HG03558 (cell line): ENCODE data around the gene APEX2.
"Not testable (repeated sequence)": the region's sequence is repeated elsewhere in the genome, so short reads cannot be mapped to it uniquely, and the experiment has no call there.

ENCODE experiments used
- ATAC-seq: cut with Tn5 transposase; IDR thresholded peaks from one replicate; pipeline ENCODE4 v1.9.1; 2021; ENCODE audit warnings: moderate number of reproducible peaks; ENCODE audit not compliant: unreplicated experiment; ENCODE audit errors: extremely low read depth

The APEX2 gene

DNA sequence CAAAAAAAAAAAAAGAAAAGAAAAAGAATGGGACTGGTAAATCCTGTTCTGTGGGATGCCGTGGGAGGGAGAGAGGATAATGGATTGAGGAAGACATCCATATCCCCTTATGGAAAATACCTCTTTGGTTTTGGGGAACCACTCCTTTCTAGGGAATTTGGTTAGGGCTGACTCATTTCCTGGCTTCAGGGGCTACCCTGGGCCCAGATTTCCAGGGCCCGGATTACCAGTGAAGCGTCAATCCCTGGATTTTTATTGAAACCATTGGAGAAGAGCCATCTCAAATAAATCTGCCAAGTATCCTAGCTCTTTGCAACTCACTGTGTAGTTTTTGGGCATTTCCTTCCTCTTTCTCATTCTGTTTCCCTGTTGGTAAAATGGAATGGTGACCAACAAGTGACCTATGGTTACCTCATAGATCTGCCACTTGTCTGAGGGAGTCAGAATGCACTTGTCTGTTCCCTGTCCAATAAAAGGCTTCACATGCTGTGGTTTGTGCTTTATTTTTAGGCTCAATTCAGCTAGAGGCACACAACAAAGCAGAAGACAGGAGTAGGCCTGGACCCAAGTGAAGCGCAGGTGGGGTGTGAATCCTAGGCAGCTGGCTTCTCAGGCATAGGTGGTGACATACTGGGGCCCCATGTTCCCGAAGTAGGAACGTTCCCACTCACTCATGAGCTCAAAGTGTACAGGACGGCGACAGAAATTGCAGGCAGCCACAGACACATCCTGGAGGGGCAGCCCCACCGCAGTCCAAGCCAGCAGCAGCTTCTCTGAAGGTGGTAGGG lies 8.6 kb downstream of the APEX2 start:
- no peak for ATAC-seq

DNA sequence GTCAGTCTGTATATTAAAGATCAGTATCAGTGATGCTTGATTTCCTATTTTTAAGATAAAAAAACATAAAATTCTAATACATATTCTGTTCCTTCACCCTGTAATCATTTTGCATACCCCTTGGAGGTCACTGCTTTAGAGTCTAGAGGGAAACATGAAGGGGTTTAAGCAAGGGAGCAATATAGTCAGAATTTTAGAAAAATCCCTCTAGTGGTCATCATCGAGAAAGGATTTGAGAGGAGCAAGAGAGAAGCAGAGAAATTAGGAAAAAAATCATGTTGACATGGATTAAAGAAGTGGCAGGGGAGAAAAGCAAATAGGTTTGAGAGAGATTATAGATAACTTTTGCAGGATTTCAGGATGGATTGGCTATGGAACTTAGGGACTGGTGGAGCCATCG lies 11.1 kb downstream of the APEX2 start:
- no peak for ATAC-seq

DNA sequence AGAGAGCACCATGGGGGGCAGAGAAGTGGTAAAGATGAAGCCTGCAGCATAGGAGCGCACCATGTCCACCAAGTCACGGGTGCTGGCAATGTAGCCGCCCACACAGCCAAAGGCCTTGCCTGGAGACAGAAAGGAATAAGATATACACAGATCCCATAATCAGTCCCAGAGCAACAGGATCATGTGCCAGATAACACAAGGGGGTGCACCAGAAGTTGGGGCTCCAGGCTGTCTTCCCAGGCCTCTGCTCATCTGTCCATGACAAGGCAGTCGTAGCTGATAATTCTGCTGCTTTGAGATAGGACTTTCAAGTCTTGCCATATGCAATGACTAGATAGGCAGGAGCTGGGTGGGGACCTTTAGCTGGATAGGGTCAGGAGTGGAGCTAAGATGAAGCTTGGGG lies 14.7 kb downstream of the APEX2 start:
- no peak for ATAC-seq

DNA sequence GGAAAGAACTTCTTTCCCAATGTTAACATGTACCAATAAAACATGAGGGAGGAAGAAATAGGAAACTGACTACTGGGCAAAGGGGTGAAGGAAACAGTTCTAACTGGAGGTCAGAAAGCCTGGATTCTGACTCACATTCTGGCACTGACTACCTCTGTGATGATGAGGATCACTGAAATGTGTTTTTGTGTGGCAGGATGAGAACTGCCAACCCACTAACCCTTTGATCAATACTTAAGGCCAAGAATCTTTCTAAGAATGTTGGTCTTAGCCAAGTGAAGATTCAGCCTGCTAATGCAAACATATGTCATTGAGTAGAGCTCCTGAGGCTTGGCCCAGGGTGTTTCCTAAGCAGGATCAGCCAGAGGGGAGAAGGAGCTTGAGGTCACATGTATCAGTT lies 26.0 kb downstream of the APEX2 start:
- ATAC-seq, result no peak

DNA sequence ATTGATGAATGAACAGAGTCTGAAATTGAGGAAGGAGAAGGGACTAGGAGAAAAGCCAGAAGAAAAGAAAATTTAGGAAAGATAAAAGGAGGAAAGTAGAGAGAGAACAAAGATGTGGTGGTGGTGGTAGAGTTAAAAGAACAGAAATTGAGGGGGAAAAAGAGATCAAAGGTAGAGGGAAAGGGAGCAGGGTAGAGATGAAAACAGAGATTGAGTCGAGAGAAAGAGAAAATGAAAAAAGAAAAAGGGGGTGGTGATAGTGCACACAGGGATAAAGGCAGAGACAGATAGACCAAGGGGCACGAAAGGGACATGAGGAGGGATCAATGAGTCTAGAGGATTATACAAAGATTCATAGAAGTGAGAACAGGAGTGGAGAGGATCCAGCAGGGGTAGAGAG lies 26.7 kb downstream of the APEX2 start:
- no peak for ATAC-seq

DNA sequence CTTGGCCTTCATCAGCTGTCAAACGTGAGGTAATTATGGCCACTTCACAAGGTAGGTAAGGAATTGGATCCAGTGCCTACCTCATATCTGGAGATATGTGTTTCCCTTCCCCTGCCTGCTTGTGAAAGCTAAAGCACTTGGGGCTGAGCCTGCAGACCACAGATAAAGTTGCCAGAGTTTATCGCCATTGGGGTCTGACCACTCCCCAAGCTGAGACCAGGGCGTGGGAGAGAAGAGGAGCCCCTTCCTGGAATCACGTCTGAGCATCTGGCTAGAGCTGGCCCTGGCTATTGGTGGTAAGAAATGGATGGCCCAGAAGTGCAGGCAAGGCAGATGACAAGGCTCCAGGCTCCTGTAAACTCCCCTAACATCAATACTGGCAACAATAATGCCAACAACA lies 27.9 kb downstream of the APEX2 start:
- ATAC-seq, result no peak

DNA sequence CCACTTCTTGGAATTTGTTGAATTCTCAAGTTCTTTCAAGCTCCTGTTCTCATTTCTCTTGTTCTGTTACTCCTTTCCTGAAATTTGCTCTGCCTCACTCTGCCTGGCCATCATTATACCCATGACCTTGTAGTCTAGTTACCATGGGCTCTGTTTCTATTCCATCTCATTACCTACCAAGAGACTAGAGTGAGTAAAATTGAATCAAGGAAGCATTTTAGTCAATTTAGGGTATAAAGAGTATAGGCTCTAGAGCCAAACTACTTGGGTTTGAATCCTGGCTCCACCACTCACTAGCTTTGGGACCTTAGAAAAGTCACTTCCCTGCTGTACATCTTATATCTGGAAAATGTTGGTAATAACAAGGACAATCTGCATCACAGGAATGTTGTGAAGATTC lies 28.4 kb downstream of the APEX2 start:
- ATAC-seq, result no peak

DNA sequence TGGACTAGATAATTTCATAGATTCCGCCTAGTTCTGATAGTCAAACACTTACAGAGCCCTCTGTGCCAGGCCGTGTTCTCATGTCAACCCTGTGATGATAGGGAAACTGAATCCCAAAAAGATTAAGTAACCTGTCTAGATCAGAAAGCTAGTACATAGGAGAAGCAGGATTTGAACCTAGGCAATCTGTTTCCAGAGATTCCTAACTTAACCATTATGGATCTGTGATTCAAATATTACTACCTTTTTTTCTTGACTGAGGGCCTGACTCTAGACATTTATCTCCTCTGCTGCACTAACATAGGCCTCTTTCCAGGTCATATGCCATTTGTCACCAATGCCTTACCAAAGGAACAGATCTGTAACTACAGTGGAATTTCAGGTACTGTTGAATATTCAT lies 29.1 kb downstream of the APEX2 start:
- ATAC-seq, result no peak

DNA sequence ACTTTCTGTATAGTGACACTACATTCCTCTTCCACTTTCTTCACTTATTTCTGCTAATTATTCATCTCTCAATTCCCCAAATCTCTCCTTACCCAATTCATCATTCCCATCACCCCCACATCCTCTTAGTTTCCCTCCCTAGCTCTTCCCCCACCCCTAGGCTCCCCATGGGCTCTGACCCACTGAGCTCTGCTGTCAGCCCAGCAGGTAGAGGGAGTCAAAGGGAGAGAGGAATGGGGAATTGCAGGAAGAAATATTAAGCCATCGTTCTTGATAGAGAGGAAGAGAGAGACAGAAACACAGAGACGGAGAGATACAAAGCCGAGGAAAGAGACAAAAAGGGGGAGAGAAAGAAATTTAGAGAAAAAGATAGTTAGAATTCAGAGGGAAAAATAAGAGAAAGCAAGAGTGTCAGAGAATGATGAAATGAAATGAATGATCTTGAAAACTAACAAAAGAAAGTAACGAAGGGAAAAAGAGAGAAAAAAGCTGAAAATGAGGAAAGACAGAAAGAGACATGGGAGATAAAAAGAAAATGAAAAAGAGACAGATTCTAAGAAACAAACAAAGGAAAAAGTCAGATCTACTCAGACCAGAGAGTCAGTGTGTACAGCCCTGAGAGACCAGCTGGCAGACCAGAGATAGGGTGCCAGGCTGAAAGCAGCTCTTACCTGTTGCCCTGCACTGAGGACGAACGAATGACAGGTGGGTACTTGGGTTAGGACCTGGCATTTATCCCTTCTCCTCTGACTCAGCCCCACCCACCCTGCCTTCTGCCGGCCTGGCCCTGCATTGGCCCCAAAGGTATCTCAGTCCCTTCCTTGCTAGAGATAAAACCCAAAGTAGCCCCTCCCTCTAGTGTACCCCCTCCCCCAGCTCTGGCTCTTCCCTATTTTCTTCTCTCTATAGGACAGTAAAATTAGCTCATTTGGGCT lies 30.4 kb downstream of the APEX2 start, which contains the start of gene ALAS2:
TSS of gene ALAS2 (minus strand) at position 707 of the 935 bp plus-strand sequence. CDS start 4,977 bp downstream, outside the sequence.
- no peak for ATAC-seq

DNA sequence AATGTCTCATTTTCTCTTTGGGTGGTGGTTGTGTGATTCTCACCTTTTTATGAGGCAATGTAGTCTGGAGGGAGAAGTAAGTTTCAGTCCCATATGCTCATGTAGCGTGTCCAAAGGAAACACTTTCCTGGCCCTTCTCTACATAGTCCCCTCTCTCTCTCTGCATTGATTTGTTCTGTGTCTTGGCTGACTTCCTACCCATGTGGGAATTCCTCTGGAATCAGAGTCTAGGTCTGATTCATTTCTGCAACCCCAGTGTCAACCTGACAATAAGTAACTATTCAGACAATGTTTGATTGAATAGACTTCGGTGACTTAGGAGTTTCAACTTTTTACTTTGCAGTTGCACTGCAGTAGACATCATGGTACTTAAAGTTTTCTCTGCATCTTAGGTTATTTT lies 33.3 kb downstream of the APEX2 start:
- no peak for ATAC-seq

DNA sequence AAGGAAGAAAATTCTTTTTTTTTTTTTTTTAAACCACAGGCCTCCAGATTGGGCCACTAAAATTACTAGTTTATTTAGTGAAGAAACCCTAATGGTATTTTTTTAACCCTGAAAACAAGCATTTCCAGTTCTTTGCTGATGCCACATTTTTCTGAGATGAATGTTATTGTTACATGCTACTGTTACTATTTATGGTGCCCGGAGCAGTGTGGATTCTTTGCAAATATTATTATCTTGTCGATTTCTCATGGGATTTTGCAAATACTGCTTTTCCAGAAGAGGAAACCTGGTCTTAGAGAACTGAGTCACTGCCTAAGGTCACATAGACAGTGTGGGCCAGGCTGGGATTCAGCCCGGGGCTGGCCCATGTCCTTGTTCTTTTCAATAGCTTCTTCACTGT lies 39.3 kb downstream of the APEX2 start:
- ATAC-seq, result no peak

DNA sequence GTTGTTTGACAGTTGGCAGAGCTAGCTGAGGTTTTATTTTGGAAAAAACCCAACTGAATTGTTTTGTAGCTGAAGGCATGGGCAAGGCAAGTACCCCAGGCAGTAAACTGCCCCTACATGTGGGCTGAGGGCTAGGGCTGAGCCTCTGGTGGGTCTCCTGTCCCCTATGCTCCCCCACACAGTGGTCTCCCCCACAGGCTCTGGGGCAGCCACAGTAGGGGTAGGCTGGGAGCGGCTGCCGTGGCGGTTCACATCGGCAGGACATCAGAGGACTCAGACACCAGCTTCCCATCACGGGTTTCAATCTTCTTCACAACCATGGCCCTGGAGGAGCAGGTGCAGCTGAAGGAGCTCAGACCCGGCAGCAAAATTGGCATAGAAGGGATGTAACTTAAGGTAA lies 41.4 kb downstream of the APEX2 start:
- no peak for ATAC-seq

DNA sequence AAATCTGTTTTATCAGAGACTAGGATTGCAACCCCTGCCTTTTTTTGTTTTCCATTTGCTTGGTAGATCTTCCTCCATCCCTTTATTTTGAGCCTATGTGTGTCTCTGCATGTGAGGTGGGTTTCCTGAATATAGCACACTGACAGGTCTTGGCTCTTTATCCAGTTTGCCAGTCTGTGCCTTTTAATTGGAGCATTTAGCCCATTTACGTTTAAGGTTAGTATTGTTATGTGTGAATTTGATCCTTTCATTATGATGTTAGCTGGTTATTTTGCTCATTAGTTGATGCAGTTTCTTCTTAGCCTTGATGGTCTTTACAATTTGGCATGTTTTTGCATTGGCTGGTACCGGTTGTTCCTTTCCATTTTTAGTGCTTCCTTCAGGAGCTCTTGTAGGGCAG lies 50.4 kb downstream of the APEX2 start:
- not testable (repeated sequence) for ATAC-seq

DNA sequence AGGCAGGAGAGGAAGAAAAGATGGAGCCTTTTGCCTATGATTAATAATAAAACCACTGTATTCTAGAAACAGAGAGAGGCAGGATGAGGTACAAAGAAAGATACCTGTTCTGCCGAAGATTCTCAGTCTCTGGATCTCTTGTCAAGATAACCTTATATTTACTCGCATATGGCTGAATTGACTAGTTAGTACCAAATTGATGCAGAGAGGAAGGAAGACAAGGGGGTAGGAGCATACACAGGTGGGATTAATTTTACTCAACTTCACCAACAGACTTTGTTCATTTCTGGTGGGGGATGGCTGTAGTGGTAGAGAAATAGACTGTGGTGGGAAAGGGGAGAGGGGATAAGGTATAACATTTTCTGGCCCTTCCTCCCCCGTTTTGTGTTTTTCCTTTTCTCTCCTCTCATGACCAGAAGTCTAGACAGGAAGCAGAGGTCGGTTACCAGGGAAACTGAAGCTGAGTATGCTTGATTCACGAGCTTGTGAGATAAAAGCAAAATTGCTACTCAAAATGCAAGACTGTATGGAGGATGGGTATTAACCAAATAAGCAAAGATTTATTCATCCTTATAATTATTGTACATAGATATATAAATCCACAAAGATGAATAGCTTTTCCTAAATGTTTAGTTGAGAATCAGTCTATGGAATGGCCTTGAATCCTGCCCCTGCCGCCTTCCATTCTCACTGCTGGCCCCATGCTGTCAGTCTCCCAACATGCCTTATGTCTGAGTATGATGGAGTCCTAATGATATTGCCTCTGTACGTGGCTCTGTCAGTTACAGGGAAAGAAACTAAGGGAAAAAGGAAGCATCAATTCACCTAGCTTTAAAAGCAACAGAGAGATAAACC lies 56.9 kb downstream of the APEX2 start:
- no peak for ATAC-seq

DNA sequence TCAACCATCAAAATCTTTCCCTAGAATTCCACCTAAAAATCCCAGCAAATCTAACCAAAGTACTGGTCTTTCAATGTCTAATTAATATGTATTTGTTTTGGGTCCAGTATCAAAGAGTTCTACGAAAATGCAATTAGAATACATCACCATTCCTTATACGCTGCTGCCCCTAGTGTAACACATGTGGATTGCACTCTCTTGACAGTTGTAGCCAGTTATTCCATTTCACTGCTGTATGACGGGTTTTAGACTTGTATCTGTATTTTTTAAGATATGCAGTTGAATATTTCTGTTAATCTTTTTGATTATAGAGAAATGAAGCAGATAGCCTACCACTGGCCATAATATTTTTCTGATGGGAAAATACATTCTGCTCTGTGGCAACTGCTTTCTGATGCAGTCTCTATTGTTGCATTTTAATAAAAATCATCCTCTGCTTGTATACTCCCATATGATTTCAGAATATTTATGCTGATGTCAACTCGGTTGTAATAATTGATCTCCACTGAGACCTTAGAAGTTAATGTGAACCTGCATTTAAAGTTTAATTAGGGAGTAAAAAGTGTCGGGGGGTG lies 57.6 kb downstream of the APEX2 start:
- no peak for ATAC-seq
